Neural cell (in vitro differentiated cells): ENCODE data around the gene SNX30. TPM values are rescaled to one million over a fixed set of nuclear protein-coding genes. Genes with fewer than 3 reads are reported as not detected.

Source experiments
- H2AFZ ChIP-seq: fragments of 200-600, 300-800 bp; sonication (generic), shearing (Covaris generic); 2 replicates; pipeline ENCODE4 v1.6.0; 2014; ENCODE audit warnings: low read depth, mild to moderate bottlenecking, antibody characterized with exemption, low read length, moderate library complexity
- H3F3A ChIP-seq: fragments of 200-600 bp; shearing (Covaris generic); 2 replicates; pipeline ENCODE4 v1.6.1; 2016; ENCODE audit warnings: mild to moderate bottlenecking, moderate library complexity, mixed read lengths, antibody characterized with exemption, low read length; ENCODE audit not compliant: insufficient read depth, poor library complexity, severe bottlenecking
- H3K27ac ChIP-seq: fragments of 200-600, 300-800 bp; sonication (generic), shearing (Covaris generic); 2 replicates; pipeline ENCODE4 v1.5.1; 2014; ENCODE audit warnings: mild to moderate bottlenecking, low read length, moderate library complexity
- H3K27me3 ChIP-seq: fragments of 300-800, 200-600 bp; sonication (generic), shearing (Covaris generic); 2 replicates; pipeline ENCODE4 v1.6.0; 2014; ENCODE audit warnings: mild to moderate bottlenecking, low read depth, low read length, moderate library complexity; ENCODE audit not compliant: insufficient read depth
- H3K36me3 ChIP-seq: fragments of 300-800, 200-600 bp; sonication (generic), shearing (Covaris generic); 2 replicates; pipeline ENCODE4 v1.5.1; 2014; ENCODE audit warnings: mild to moderate bottlenecking, antibody characterized with exemption, low read length, moderate library complexity; ENCODE audit not compliant: insufficient read depth
- H3K4me2 ChIP-seq: fragments of 300-800, 200-600 bp; sonication (generic), shearing (Covaris generic); 2 replicates; pipeline ENCODE4 v1.6.0; 2014; ENCODE audit warnings: mild to moderate bottlenecking, low read length
- H3K4me3 ChIP-seq: fragments of 300-800, 200-600 bp; sonication (generic), shearing (Covaris generic); 2 replicates; pipeline ENCODE4 v1.5.1; 2014; ENCODE audit warnings: mild to moderate bottlenecking, low read length, moderate library complexity
- H3K79me2 ChIP-seq: fragments of 200-600 bp; shearing (Covaris generic); replicated peaks from 2 replicates; pipeline ENCODE4 v1.6.0; 2014; ENCODE audit warnings: mild to moderate bottlenecking, low read length, moderate library complexity; ENCODE audit not compliant: insufficient read depth
- H3K9ac ChIP-seq: fragments of 300-800, 200-600 bp; sonication (generic), shearing (Covaris generic); 2 replicates; pipeline ENCODE4 v1.6.1; 2016; ENCODE audit warnings: mild to moderate bottlenecking, low read length, mixed read lengths
- H3K9me2 ChIP-seq: fragments of 200-600 bp; shearing (Covaris generic); 2 replicates; pipeline ENCODE4 v1.6.1; 2016; ENCODE audit warnings: mild to moderate bottlenecking, low read length, mixed read lengths; ENCODE audit not compliant: insufficient read depth
- H3K9me3 ChIP-seq: fragments of 200-600, 300-800 bp; sonication (generic), shearing (Covaris generic); 2 replicates; pipeline ENCODE4 v1.6.1; 2016; ENCODE audit warnings: mild to moderate bottlenecking, mixed run types, low read length, moderate library complexity, mixed read lengths
- H4K20me1 ChIP-seq: fragments of 200-600 bp; shearing (Covaris generic); 2 replicates; pipeline ENCODE4 v1.6.1; 2016; ENCODE audit warnings: mild to moderate bottlenecking, mixed run types; ENCODE audit not compliant: insufficient read depth
- CTCF ChIP-seq: fragments of 450-650 bp; IDR thresholded peaks from 2 replicates; pipeline ENCODE4 v1.5.1; 2014; ENCODE audit warnings: antibody characterized with exemption, mild to moderate bottlenecking, moderate library complexity; ENCODE audit not compliant: poor library complexity, severe bottlenecking
- EP300 ChIP-seq: fragments of 450-650 bp; conservative IDR thresholded peaks from 2 replicates; pipeline ENCODE4 v1.6.1; 2014; ENCODE audit warnings: antibody characterized with exemption, mild to moderate bottlenecking, moderate library complexity; ENCODE audit not compliant: poor library complexity, severe bottlenecking
- EZH2 ChIP-seq: fragments of 200-600, 300-800 bp; shearing (Covaris generic), sonication (generic); IDR thresholded peaks from 2 replicates; pipeline ENCODE4 v1.6.1; 2014; ENCODE audit warnings: antibody characterized with exemption, low read length, borderline replicate concordance, mild to moderate bottlenecking; ENCODE audit not compliant: insufficient read depth, poor library complexity, severe bottlenecking
- MXI1 ChIP-seq: fragments of 450-650 bp; conservative IDR thresholded peaks from 2 replicates; pipeline ENCODE4 v1.6.1; 2014; ENCODE audit warnings: antibody characterized with exemption, mild to moderate bottlenecking; ENCODE audit not compliant: poor library complexity, severe bottlenecking
- POLR2AphosphoS5 ChIP-seq: IDR thresholded peaks from 2 replicates; pipeline ENCODE4 v1.6.1; 2012
- RAD21 ChIP-seq: fragments of 450-650 bp; conservative IDR thresholded peaks from 2 replicates; pipeline ENCODE4 v1.6.1; 2014; ENCODE audit warnings: antibody characterized with exemption, mild to moderate bottlenecking, moderate library complexity
- REST ChIP-seq: IDR thresholded peaks from 2 replicates; pipeline ENCODE4 v1.6.1; 2012; ENCODE audit warnings: borderline replicate concordance
- SMC3 ChIP-seq: fragments of 450-650 bp; conservative IDR thresholded peaks from 2 replicates; pipeline ENCODE4 v1.6.1; 2014; ENCODE audit warnings: antibody characterized with exemption, mild to moderate bottlenecking, moderate library complexity; ENCODE audit not compliant: poor library complexity
- TAF1 ChIP-seq: IDR thresholded peaks from 2 replicates; pipeline ENCODE4 v1.6.1; 2012; ENCODE audit warnings: low read depth
- polyA plus RNA-seq: library from polyadenylated mRNA; depleted of rRNA; stranded (reverse); fragments of >200 nt; gene quantifications from 2 replicates; pipeline ENCODE4 v1.2.3, GENCODE V29; 2014

The SNX30 gene
- polyA plus RNA-seq, 1 donor from 2014 or later: 30.0 TPM

- H3K4me3 ChIP-seq: no peak overlapping the region
- no peak for TF ChIP-seq EZH2
- TF ChIP-seq SMC3: no peak
- no peak for TF ChIP-seq TAF1
- TF ChIP-seq CTCF: no peak
- TF ChIP-seq EP300: no peak
- H3K4me2 ChIP-seq: no peak overlapping the region
- H3K9me2 ChIP-seq: no peaks in the 10 kb centered on the region
- H3K27ac ChIP-seq: no peak overlapping the region
- H3K9me3 ChIP-seq: no peaks in the 10 kb centered on the region
- no peak overlapping the region for H2AFZ ChIP-seq
- peaks cover 16% of the 10 kb centered on the region for H3K36me3 ChIP-seq
- H4K20me1 ChIP-seq: no peaks in the 10 kb centered on the region
- H3K79me2 ChIP-seq: no peaks in the 10 kb centered on the region
- no peaks in the 10 kb centered on the region for H3F3A ChIP-seq
- H3K9ac ChIP-seq: no peak overlapping the region
- no peaks in the 10 kb centered on the region for H3K27me3 ChIP-seq
Observed at GRCh38 chr9:112841261-112841660, 90.7 kb downstream of the SNX30 start.

- Histone ChIP-seq H3K4me3 (no peak overlapping the region), H3K9me3 (no peaks in the 10 kb centered on the region), H4K20me1 (no peaks in the 10 kb centered on the region), H3F3A (no peaks in the 10 kb centered on the region), H3K27me3 (no peaks in the 10 kb centered on the region), H3K27ac (no peak overlapping the region), H3K36me3 (peaks cover 16% of the 10 kb centered on the region), H3K9ac (no peak overlapping the region), H3K4me2 (no peak overlapping the region), H2AFZ (no peak overlapping the region), H3K9me2 (no peaks in the 10 kb centered on the region), H3K79me2 (no peaks in the 10 kb centered on the region)
- TF ChIP-seq CTCF: no peak
- TF ChIP-seq EP300: no peak
- TF ChIP-seq TAF1: no peak
- TF ChIP-seq MXI1: no peak
- no peak for TF ChIP-seq RAD21
- TF ChIP-seq REST: no peak
- TF ChIP-seq POLR2AphosphoS5: no peak
- no peak for TF ChIP-seq SMC3
- TF ChIP-seq EZH2: no peak
Observed at GRCh38 chr9:112842555-112842954, 92.0 kb downstream of the SNX30 start.
